BE2C (cell line): ENCODE data around the gene TMF1.
A peak's percentile ranks its signal among the peaks of the same experiment; 100 is the strongest.

Source experiments
- DNase-seq: peaks from one replicate; pipeline ENCODE4 v3.0.0-alpha.2; 2020
- H3K27me3 ChIP-seq: fragments of 250-450 bp; sonication (Bioruptor Pico); 2 replicates; pipeline ENCODE4 v1.5.1; 2020; ENCODE audit warnings: mild to moderate bottlenecking
- H3K36me3 ChIP-seq: fragments of 250-450 bp; sonication (Bioruptor Pico); 2 replicates; pipeline ENCODE4 v1.5.1; 2020; ENCODE audit warnings: mild to moderate bottlenecking
- H3K4me1 ChIP-seq: fragments of 250-450 bp; sonication (Bioruptor Pico); 2 replicates; pipeline ENCODE4 v1.5.1; 2020
- H3K4me3 ChIP-seq: 2 replicates; pipeline ENCODE4 v1.5.1; 2011; ENCODE audit warnings: low read depth, low read length
- H3K9me3 ChIP-seq: fragments of 250-450 bp; sonication (Bioruptor Pico); 2 replicates; pipeline ENCODE4 v1.5.1; 2020
- CTCF ChIP-seq: IDR thresholded peaks from 2 replicates; pipeline ENCODE4 v1.5.1; 2012; ENCODE audit warnings: mild to moderate bottlenecking, low read depth, low read length

Gene TMF1

GRCh38 chr3:69065318-69065964, 13.3 kb upstream of the TMF1 start:
- Histone ChIP-seq H3K36me3 (peaks cover 24% of the 10 kb centered on the region), H3K4me3 (no peak overlapping the region)

GRCh38 chr3:69063636-69064035, 11.5 kb upstream of the TMF1 start:
- H3K36me3 ChIP-seq: peaks cover 32% of the 10 kb centered on the region
- DNase-seq: no peak
- no peak for TF ChIP-seq CTCF
- no peaks in the 10 kb centered on the region for H3K4me1 ChIP-seq
- no peaks in the 10 kb centered on the region for H3K27me3 ChIP-seq
- no peak overlapping the region for H3K4me3 ChIP-seq
- no peaks in the 10 kb centered on the region for H3K9me3 ChIP-seq

More at GRCh38 chr3:69065318-69065964, 13.3 kb upstream of the TMF1 start:
- no peaks in the 10 kb centered on the region for H3K4me1 ChIP-seq
- no peak for DNase-seq
- no peaks in the 10 kb centered on the region for H3K9me3 ChIP-seq
- no peak for TF ChIP-seq CTCF
- H3K27me3 ChIP-seq: no peaks in the 10 kb centered on the region

GRCh38 chr3:69059688-69060087, 7.6 kb upstream of the TMF1 start:
- TF ChIP-seq CTCF: no peak
- peaks cover 46% of the 10 kb centered on the region for H3K36me3 ChIP-seq
- no peak for DNase-seq

GRCh38 chr3:69058947-69059224, 6.8 kb upstream of the TMF1 start:
- H3K9me3 ChIP-seq: no peaks in the 10 kb centered on the region
- DNase-seq: no peak
- no peaks in the 10 kb centered on the region for H3K4me1 ChIP-seq
- H3K27me3 ChIP-seq: no peaks in the 10 kb centered on the region
- TF ChIP-seq CTCF: no peak
- peaks cover 46% of the 10 kb centered on the region for H3K36me3 ChIP-seq
- no peak overlapping the region for H3K4me3 ChIP-seq

More at GRCh38 chr3:69059688-69060087, 7.6 kb upstream of the TMF1 start:
- no peaks in the 10 kb centered on the region for H3K4me1 ChIP-seq
- H3K27me3 ChIP-seq: no peaks in the 10 kb centered on the region
- no peaks in the 10 kb centered on the region for H3K9me3 ChIP-seq
- no peak overlapping the region for H3K4me3 ChIP-seq

GRCh38 chr3:69058180-69058946, 6.2 kb upstream of the TMF1 start:
- no peaks in the 10 kb centered on the region for H3K4me1 ChIP-seq
- H3K27me3 ChIP-seq: no peaks in the 10 kb centered on the region
- TF ChIP-seq CTCF: no peak
- no peak for DNase-seq
- peaks cover 43% of the 10 kb centered on the region for H3K36me3 ChIP-seq
- no peaks in the 10 kb centered on the region for H3K9me3 ChIP-seq
- H3K4me3 ChIP-seq: no peak overlapping the region

GRCh38 chr3:69052472-69052898, 352 bp upstream of the TMF1 start:
- H3K27me3 ChIP-seq: no peaks in the 10 kb centered on the region
- H3K4me1 ChIP-seq: no peaks in the 10 kb centered on the region
- no peak for DNase-seq
- peaks cover 20% of the 10 kb centered on the region for H3K36me3 ChIP-seq
- no peak for TF ChIP-seq CTCF
- peak overlapping the region; percentile 98 for H3K4me3 ChIP-seq
- no peaks in the 10 kb centered on the region for H3K9me3 ChIP-seq
